GM12865 (cell line): ENCODE data around the gene UNC5B.

ENCODE experiments used
- DNase-seq: peaks from one replicate; pipeline ENCODE4 v3.0.0; 2010; ENCODE audit warnings: low read depth
- H3K4me3 ChIP-seq: 2 replicates; pipeline ENCODE4 v1.5.1; 2011; ENCODE audit warnings: mild to moderate bottlenecking, low read depth, low read length, control low read depth
- TF ChIP-seq, protein P1 (sequence below): IDR thresholded peaks from 2 replicates; pipeline ENCODE4 v1.5.1; 2011; ENCODE audit warnings: low read length, control low read depth, low read depth, inconsistent platforms; ENCODE audit not compliant: insufficient read depth; ENCODE audit errors: missing control alignments

Gene UNC5B

DNA sequence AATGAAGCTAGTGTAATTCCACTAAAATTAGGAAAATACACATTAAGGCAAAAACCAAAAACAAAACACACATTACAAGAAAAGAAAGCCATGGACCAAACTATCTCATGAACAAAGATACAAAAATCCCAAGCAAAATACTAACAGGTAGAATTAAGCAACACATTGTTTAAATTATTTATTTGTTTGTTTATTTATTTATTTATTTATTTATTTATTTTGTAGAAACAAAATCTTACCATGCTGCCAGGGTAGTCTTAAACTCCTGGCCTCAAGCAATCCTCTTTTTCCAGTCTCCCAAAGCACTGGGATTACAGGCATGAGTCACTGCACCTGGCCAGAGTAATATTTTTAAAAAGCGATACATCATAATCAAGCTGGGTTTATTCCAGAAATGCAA lies 99.8 kb downstream of the UNC5B start:
- H3K4me3 ChIP-seq: no peak overlapping the region
- TF ChIP-seq, protein P1, sequence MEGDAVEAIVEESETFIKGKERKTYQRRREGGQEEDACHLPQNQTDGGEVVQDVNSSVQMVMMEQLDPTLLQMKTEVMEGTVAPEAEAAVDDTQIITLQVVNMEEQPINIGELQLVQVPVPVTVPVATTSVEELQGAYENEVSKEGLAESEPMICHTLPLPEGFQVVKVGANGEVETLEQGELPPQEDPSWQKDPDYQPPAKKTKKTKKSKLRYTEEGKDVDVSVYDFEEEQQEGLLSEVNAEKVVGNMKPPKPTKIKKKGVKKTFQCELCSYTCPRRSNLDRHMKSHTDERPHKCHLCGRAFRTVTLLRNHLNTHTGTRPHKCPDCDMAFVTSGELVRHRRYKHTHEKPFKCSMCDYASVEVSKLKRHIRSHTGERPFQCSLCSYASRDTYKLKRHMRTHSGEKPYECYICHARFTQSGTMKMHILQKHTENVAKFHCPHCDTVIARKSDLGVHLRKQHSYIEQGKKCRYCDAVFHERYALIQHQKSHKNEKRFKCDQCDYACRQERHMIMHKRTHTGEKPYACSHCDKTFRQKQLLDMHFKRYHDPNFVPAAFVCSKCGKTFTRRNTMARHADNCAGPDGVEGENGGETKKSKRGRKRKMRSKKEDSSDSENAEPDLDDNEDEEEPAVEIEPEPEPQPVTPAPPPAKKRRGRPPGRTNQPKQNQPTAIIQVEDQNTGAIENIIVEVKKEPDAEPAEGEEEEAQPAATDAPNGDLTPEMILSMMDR: no peak
- DNase-seq: no peak

DNA sequence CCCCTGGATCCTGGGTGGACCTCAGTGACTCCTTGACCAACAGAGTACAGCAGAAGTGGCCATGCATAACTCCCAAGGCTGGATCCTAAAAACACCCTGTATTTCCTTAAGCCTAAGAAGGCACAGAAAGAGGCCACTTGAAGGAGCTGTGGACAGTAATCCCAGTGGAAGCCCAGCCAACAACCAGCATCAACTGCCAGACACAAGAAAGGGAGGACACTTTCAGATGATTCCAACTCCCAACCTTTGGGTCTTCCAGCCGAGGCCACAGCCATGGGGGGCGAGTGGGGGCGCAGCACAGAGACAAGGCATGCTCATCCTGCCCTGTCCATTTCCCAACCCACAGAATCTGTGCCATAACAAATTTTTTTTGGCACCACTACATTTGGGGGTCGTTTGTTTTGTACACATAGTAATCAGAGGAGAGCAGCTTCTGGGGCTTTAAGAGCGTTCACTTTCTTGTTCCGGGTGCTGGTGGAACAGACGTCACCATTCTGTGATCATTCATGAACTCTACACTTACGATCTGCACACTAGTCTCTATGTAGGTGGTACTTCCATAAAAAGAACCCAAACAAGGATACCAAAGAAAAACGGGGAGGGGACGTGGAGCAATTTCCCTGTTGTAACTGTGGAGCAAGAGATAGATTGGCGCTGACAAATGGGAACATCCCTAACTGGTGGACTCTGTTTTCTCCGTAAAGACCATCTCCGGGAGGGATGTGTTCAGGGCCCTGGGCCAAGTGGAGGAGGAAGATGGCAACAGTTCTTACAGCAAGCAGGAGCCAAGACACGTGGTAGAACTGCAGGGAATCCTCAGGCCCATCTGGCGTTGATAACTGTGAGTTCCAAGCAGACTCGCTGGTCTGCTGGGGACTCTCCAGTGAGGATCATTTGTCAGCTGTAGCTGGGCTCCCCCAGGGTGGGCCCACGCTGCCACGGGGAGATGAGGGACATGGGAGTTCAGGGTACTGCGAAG lies 100.7 kb downstream of the UNC5B start:
- TF ChIP-seq, protein P1: no peak

DNA sequence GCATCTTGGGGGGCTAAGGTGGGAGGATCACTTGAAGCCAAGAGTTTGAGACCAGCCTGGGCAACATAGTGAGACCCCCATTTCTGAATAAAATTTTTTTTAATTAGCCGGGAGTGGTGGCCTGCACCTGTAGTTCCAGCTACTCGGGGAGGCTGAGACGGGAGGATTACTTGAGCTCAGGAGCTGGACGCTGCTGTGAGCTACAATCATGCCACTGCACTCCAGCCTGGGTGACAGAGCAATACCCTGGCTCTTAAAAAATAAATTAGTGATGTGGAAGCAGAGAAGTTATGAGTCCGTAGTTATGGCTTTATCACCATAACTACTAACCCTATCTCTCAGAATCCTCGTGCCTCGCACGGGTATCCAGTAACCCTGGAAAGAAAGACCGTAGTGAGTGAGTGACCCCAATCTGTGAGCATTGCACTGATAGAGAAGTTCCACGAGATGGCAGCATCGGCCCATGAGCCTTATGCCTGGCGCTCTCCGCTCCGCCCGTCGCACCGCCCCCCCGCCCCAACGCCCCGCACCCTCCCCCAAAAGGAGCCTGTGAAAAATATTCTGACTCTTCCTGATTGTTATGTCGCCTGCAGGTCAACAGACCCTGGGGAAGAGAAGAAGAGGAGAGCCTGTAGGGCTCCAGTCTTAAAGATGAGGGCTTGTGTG lies 101.8 kb downstream of the UNC5B start:
- no peak overlapping the region for H3K4me3 ChIP-seq
- TF ChIP-seq, protein P1: peak; percentile 84
- peak; percentile 61 for DNase-seq

More for the DNA sequence above, 100.7 kb downstream of the UNC5B start:
- no peak overlapping the region for H3K4me3 ChIP-seq
- no peak for DNase-seq

DNA sequence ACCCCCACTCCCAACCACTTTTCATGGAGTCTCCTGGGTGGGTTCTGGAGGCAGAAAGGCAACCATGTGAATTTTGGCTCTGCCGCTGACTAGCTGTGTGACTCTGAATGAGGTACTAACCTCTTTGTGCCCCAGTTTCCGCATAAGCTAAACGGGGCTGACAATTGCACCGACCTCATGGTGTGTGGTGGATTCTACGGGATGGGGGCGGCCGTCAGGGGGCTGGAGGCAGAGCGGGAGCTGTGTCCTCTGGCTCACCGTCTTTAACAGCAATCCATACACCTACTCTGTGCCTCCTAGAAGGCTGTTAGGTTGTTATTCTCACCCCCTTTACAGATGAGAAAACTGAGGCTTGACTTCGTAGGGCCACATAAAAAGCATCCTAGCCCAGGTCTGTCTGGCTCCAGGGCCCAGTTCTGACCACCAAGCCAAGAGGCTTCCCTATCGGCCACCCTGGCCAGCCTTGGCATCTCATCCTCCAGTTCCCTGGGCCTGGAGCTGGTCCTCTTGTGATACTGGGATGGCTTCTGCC lies 102.4 kb downstream of the UNC5B start:
- TF ChIP-seq, protein P1: no peak
- H3K4me3 ChIP-seq: no peak overlapping the region

DNA sequence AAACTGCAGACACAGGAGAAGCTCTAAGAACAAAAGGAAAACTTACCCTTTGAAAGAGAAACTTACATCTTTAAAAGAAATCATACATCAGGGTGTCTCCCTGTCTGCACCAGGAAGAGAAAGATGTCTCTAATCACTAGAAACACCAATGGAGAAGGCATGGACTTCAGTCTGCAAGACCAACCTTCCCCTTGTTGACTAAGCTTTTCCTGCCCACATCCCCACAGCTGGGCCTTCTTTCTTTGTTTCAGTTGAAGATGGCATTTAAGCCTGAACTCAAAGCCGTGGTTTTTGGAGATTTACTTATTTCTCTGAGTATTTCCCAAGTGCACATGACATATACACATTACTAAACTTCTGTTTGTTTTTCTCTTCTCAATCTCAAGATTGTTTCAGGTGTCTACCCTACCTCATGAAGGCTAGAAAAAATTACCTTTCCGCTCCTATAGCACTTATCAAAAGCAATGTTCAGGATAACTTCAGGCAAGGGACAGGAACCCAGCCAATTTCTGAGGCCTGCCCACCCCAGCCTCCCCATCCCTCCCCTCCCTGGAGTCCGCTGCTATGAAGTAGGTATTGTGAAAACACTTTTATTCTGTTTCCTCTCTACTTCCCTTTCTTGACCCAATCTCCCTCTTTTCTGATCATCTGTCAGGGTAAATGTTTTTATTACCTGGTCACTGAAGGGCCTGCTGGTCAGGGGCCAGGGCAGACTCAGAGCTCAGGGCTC lies 103.9 kb downstream of the UNC5B start:
- no peak overlapping the region for H3K4me3 ChIP-seq
- TF ChIP-seq, protein P1: no peak
- no peak for DNase-seq

More for the DNA sequence above, 102.4 kb downstream of the UNC5B start:
- DNase-seq: no peak

DNA sequence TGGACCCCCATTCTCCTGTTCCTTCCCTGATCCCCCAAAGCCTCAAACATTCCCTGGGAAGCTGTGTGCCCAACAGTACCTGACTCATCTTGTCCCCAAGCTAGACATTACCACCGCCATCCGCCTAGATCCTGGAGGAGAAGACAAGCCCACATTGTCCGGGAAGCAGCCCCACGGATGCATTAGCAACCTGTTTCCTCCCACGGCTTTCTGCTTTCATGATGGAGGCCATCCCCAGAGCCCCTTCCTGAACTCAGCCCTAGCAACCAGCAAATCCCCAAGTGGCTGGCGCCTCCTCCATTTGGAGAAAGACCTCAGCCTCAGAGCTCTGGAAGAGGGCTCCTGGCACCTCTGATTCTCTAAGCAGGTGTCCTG lies 104.4 kb downstream of the UNC5B start:
- no peak overlapping the region for H3K4me3 ChIP-seq
- TF ChIP-seq, protein P1: no peak
- no peak for DNase-seq
